Right atrium auricular region (tissue), 2 donors: ENCODE data around the gene AP2A1. TPM values are rescaled to one million over a fixed set of nuclear protein-coding genes. Genes with fewer than 3 reads are reported as not detected.
"Not testable (repeated sequence)": the region's sequence is repeated elsewhere in the genome, so short reads cannot be mapped to it uniquely, and the experiment has no call there.

Experiments used
- DNase-seq: peaks from one replicate; pipeline ENCODE4 v3.0.0-alpha.2; 2019; ENCODE audit warnings: low spot score
- H3K27ac ChIP-seq, 2 donors: fragments of 200-600 bp; sonication (generic); 1 replicate in 1 of 2; 2 replicates in 1 of 2; pipeline ENCODE4 v1.5.1; 2016 to 2019
- H3K27me3 ChIP-seq, 2 donors: fragments of 200-600 bp; sonication (generic); one replicate each; pipeline versions ENCODE4 v1.5.1 to v1.6.0; 2017 to 2019
- H3K36me3 ChIP-seq: fragments of 200-600 bp; sonication (generic); one replicate; pipeline ENCODE4 v1.5.1; 2016
- H3K4me1 ChIP-seq, 2 donors: fragments of 200-600 bp; sonication (generic); one replicate each; pipeline versions ENCODE4 v1.5.1 to v1.6.0; 2017 to 2019
- H3K4me3 ChIP-seq, 2 donors: fragments of 200-600 bp; sonication (generic); 1 replicate in 1 of 2; 2 replicates in 1 of 2; pipeline ENCODE4 v1.5.1; 2017 to 2019; ENCODE audit warnings: mild to moderate bottlenecking in 1 of 2, moderate library complexity in 1 of 2
- H3K9me3 ChIP-seq, 2 donors: fragments of 200-600 bp; sonication (generic); one replicate each; pipeline ENCODE4 v1.5.1; 2019
- total RNA-seq, 2 donors: library from RNA; depleted of rRNA; stranded (reverse); fragments of >200 nt; gene quantifications; one replicate each; pipeline ENCODE4 v1.1.0, GENCODE V29; 2016
- TF ChIP-seq, protein P1 (sequence below), 2 donors: fragments of 200-600 bp; sonication (generic); IDR thresholded peaks; one replicate each; pipeline ENCODE4 v1.5.1; 2019; ENCODE audit warnings: antibody characterized with exemption in 2 of 2

Gene AP2A1
- total RNA-seq, 2 donors from 2014 or later: 72.5 to 97.3 TPM

DNA sequence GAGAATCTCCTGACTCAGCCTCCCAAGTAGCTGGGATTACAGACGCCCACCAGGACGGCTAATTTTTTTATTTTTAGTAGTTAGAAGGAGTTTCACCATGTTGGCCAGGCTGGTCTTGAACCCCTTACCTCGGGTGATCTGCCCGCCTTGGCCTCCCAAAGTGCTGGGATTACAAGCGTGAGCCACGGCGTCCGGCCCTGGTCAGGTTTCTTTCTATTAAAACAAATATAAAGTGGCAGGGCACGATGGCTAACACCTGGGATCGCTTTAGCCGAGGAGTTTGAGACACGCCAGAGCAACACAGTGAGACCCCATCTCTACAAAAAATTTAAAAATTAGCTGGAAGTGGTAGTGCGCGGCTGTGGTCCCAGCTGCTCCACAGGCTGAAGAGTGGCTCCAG is 49.8 kb downstream of the AP2A1 start:
- Histone ChIP-seq H3K4me1 (peaks cover 0 to 49% of the 10 kb centered on the region in 2 donors), H3K36me3 (no peaks in the 10 kb centered on the region), H3K27me3 (no peaks in the 10 kb centered on the region), H3K27ac (peak overlapping the region; percentile 90 to 94), H3K4me3 (no peak overlapping the region), H3K9me3 (no peaks in the 10 kb centered on the region)
- TF ChIP-seq, protein P1, sequence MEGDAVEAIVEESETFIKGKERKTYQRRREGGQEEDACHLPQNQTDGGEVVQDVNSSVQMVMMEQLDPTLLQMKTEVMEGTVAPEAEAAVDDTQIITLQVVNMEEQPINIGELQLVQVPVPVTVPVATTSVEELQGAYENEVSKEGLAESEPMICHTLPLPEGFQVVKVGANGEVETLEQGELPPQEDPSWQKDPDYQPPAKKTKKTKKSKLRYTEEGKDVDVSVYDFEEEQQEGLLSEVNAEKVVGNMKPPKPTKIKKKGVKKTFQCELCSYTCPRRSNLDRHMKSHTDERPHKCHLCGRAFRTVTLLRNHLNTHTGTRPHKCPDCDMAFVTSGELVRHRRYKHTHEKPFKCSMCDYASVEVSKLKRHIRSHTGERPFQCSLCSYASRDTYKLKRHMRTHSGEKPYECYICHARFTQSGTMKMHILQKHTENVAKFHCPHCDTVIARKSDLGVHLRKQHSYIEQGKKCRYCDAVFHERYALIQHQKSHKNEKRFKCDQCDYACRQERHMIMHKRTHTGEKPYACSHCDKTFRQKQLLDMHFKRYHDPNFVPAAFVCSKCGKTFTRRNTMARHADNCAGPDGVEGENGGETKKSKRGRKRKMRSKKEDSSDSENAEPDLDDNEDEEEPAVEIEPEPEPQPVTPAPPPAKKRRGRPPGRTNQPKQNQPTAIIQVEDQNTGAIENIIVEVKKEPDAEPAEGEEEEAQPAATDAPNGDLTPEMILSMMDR (IDR thresholded peaks at IDR 0.05): no peak
- no peak for DNase-seq

DNA sequence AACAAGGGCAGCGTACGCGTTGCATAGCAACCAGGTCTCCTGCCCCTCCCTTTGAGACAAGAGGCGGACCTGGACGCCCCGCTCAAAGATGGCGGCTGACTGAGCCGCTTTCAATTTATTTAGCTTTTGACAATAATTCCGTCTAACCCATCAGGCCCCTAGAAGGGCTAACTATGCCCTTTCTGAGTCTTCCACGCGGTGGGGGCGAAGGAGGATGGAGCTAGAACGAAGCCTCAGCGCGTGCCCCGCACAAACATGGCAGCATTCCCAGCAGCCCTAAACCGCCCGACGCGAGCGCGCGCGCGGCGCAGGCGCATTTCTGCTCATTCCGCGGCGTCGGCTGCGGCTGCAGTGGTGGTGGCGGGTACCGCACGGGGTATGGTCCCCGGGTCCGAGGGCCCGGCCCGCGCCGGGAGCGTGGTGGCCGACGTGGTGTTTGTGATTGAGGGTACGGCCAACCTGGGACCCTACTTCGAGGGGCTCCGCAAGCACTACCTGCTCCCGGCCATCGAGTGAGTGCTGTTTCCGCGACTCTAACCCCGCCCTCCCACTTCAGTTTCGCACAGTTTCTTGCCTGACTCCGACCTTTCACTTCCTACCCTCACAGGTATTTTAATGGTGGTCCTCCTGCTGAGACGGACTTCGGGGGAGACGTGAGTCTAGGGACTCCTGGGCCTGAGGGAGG is 51.3 kb downstream of the AP2A1 start, which contains the start of gene MED25:
Gene MED25, plus strand, starts transcription at position 326 of the 685 bp plus-strand sequence. Its CDS starts 53 bp downstream, at position 379.
- H3K4me1 ChIP-seq: peaks cover 0 to 40% of the 10 kb centered on the region in 2 donors

DNA sequence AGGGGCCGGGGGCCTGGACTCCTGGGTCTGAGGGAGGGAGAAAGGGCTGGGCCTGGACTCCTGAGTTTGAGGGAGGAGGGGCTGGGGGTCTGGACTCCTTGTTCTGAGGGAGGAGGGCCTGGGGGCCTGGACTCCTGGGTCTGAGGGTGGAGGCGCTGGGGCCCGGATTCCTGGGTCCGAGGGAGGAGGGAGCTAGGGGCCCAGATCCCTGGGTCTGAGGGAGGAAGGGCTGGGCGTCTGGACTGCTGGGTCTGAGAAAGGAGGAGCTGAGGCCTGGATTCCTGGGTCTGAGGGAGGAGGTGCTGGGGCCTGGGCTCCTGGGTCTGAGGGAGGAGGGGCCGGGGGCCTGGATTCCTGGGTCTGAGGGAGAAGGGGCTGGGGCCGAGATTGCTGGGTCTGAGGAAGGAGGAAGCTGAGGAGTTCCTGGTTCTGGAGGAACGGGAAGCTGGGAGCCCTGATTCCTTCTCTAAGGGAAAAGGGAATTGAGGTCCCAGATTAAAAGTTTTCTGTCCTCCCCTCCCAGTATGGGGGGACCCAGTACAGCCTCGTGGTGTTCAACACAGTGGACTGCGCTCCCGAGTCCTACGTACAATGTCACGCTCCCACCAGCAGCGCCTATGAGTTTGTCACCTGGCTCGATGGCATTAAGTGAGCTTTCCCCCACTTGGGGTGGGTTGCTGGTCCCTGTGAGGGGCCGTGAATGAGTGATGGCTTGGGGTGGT is 52.0 kb downstream of the AP2A1 start:
- peaks cover 0 to 38% of the 10 kb centered on the region in 2 donors for H3K4me1 ChIP-seq
- H3K36me3 ChIP-seq: peaks cover 11% of the 10 kb centered on the region
- H3K27me3 ChIP-seq: no peaks in the 10 kb centered on the region
- DNase-seq: no peak
- peak overlapping the region; percentile 68 to 77 for H3K4me3 ChIP-seq
- H3K9me3 ChIP-seq: no peaks in the 10 kb centered on the region
- TF ChIP-seq, protein P1 (IDR thresholded peaks at IDR 0.05): no peak
- H3K27ac ChIP-seq: peak overlapping the region; percentile 90 to 94

More for the DNA sequence above, 51.3 kb downstream of the AP2A1 start, which contains the start of gene MED25:
- DNase-seq: peak; percentile 83
- TF ChIP-seq, protein P1 (IDR thresholded peaks at IDR 0.05): peak in 1 of 2 donors; percentile 57
- H3K4me3 ChIP-seq: peak within 1 kb of the TSS; percentile 68 to 77
- no peaks in the 10 kb centered on the region for H3K27me3 ChIP-seq
- H3K27ac ChIP-seq: peak within 1 kb of the TSS; percentile 90 to 94
- H3K36me3 ChIP-seq: peaks cover 4% of the 10 kb centered on the region
- H3K9me3 ChIP-seq: no peaks in the 10 kb centered on the region

DNA sequence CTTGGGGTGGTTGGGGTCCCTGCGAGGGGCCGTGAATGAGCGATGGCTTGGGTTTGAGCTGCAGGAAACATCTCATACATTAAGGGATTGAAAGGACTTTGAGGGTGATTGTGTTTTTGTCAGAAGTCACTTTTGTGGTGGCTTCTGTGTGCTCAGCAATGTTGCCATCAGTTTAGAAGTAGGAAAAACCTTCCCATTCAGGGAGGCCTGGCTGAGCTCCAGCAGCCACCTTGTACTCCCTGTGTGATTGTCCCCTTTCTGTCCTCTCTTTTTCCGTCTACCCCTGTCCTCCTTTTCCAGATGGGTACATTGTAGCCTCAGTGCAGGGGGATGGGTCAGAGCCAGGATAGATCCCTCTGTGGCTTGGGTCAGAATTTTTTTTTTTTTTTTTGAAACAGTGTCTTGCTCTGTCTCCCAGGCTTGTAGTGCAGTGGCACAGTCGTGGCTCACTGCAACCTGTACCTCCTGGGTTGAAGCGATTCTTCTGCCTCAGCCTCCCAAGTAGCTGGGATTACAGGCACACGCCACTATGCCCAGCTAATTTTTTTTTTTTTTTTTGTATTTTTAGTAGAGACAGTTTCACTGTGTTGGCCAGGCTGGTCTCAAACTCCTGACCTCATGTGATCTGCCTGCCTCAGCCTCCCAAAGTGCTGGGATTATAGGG is 52.8 kb downstream of the AP2A1 start:
- not testable (repeated sequence) for H3K27me3 ChIP-seq, H3K9me3 ChIP-seq, DNase-seq
- peaks cover 18% of the 10 kb centered on the region for H3K36me3 ChIP-seq
- H3K4me3 ChIP-seq: peak overlapping the region; percentile 68 to 77
- H3K4me1 ChIP-seq: peaks cover 0 to 35% of the 10 kb centered on the region in 2 donors
- peak overlapping the region; percentile 90 to 94 for H3K27ac ChIP-seq

DNA sequence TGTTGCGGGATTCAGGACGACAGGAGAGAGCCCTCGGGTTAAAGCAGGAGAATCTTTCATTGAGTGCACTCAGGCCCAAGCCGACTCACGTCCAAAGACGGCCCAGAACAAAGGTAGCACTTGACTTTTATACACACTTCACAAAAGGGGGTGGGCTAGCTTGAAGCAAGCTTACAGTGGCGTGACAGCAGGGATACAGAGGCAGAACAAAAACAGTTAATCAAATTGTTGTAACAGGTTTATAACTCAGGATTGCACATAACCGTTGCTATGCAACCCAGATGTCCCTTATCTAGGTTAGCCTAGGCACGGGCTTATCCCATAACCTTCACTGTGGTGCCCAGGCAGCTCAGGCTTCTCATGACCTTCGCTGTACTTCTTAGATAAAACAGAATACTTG is 53.3 kb downstream of the AP2A1 start:
- no peak overlapping the region for H3K4me3 ChIP-seq

More for the DNA sequence above, 53.3 kb downstream of the AP2A1 start:
- TF ChIP-seq, protein P1 (IDR thresholded peaks at IDR 0.05): no peak
- H3K36me3 ChIP-seq: peaks cover 18% of the 10 kb centered on the region
- no peak for DNase-seq
- H3K27ac ChIP-seq: peak overlapping the region; percentile 90 to 94
- H3K4me1 ChIP-seq: peaks cover 0 to 35% of the 10 kb centered on the region in 2 donors
- H3K9me3 ChIP-seq: no peaks in the 10 kb centered on the region
- H3K27me3 ChIP-seq: no peaks in the 10 kb centered on the region
